AG10803 (cell line): ENCODE results near the gene HCFC2.

Experiments
- DNase-seq: peaks from one replicate; pipeline ENCODE4 v3.0.0; 2010; ENCODE audit warnings: low read depth
- H3K4me3 ChIP-seq: 2 replicates; pipeline ENCODE4 v1.5.1; 2011; ENCODE audit warnings: mild to moderate bottlenecking, low read length, control low read depth
- CTCF ChIP-seq: conservative IDR thresholded peaks from 2 replicates; pipeline ENCODE4 v1.5.1; 2011; ENCODE audit warnings: mild to moderate bottlenecking, low read length, control low read depth, inconsistent platforms

HCFC2 gene

GRCh38 chr12:104050436-104050835 lies 13.9 kb upstream of the HCFC2 start:
- TF ChIP-seq CTCF = no peak
- peak overlapping the region; percentile 73 for H3K4me3 ChIP-seq
- peak; percentile 15 for DNase-seq

DNA sequence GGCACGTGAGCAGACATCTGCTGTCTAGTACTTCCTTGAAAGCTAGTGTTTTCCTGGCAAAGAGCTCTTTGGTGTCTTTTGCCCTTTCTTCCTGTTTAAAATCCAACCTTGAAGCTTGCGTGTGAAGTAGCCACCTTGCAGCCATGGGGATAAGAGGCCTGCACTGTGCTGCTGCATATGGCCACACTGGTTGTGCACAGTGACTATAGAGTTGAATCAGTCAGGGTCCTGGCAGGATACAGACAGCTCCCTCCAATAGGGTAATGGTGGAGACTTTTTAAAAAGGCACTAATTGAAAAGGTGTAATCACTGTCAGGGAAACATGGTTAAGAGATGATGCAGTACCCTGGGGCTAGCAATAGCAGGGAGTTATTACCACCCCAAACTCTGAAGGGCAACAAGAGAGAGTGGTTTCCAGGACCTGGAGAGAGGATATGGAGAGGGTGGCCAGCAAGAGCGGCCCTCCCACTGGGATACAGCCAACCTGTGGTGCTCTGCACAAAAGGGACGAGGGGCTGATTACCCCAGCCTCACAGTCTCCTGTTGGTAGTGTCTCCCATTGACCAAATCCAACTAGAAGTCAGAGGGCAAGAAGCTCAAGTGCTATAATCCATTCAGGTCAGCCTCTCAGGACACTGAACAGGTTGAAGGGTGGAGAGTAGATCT lies 9.5 kb upstream of the HCFC2 start:
- no peak for DNase-seq
- no peak overlapping the region for H3K4me3 ChIP-seq
- TF ChIP-seq CTCF = no peak

DNA sequence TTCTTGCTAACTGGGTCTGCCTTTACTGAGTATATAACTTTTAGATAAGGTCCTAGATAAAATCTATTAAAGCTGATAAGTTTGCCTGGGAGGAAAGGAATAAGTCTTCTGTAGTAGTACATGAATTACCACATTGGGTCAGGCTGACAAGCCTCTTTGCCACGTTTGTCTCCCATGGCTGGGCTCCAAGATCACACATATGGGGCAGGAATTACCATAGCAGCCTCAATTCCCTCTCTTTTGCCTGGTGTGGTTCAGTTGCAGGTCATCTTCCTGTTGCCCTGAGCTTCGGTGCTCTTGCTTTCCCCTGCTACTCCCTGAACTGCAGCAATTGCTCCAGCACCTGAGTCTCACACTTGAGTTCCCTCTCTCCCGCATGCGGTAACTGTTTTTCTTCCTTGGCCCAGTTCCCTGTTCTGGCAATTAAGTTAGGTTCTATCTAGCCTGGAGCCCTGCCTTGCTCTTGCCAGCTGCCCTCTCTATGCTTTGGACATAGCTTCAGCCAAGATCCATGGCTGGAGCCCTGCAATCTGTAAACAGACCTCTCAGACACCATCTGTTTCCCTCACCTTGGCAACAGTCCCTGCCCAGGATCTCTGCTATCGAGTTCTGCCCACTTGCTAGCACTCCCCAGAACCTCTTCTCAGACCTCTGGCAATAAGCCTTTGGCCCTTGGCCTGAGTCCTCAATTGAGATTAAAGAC lies 8.5 kb upstream of the HCFC2 start:
- DNase-seq = peak; percentile 68
- H3K4me3 ChIP-seq = no peak overlapping the region
- no peak for TF ChIP-seq CTCF

DNA sequence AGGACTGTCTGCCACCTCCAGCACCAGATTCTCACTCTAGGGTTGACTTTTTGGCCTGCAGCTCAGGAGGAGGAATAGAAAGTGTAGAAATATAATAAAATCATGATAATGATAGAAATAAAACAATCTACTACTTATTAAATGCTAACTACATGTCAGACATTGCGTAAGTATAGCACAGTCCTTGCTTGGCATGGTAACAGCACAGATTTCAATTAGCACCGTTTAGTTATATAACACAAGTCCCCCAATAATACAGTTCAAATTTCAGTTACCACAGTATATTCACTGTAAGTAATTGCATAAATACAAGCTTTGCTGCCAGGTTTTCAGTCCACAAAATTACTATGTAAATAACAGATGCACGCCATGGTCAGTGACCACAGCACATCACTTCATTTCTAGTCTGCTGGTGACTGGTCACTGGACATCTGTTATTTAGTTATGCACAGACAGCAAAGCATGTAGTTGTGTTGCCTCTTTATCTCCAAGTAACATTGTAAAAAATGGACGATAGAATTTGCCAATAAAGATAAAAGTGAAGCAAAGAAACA lies 7.8 kb upstream of the HCFC2 start:
- DNase-seq = peak; percentile 12
- TF ChIP-seq CTCF = no peak

GRCh38 chr12:104057771-104058197 lies 6.5 kb upstream of the HCFC2 start:
- H3K4me3 ChIP-seq = no peak overlapping the region
- DNase-seq = no peak

More for the DNA sequence above, 7.8 kb upstream of the HCFC2 start:
- H3K4me3 ChIP-seq = no peak overlapping the region

DNA sequence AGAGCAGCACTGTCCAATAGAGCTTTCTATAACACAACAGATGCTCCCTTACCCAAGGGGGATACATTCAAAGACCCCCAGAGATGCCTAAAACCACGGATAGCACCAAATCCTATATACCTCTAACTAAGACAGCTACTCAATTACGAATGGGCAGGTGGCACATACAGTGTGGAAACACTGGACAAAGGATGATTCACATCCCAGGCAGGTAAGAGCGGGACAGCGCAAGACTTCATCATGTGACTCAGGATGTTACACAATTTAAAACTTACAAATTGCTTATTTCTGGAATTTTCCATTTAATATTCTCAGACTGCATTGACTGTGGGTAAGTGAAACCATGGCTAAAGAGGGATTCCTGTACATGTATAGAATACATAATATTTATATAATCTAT lies 5.5 kb upstream of the HCFC2 start:
- H3K4me3 ChIP-seq = no peak overlapping the region
- no peak for TF ChIP-seq CTCF
- no peak for DNase-seq

More at GRCh38 chr12:104057771-104058197, 6.5 kb upstream of the HCFC2 start:
- TF ChIP-seq CTCF = peak; percentile 70

GRCh38 chr12:104059963-104060362 lies 4.4 kb upstream of the HCFC2 start:
- TF ChIP-seq CTCF = no peak
- DNase-seq = no peak
- H3K4me3 ChIP-seq = no peak overlapping the region
